Esophagus muscularis mucosa (tissue), 4 donors: ENCODE measurements around the gene TBC1D10B. TPM values are rescaled to one million over a fixed set of nuclear protein-coding genes. Genes with fewer than 3 reads are reported as not detected.
A peak's percentile ranks its signal among the peaks of the same experiment; 100 is the strongest.

Experiments
- DNase-seq: peaks from one replicate; pipeline ENCODE4 v3.0.0-alpha.2; 2017; ENCODE audit errors: extremely low spot score
- H3K27ac ChIP-seq, 4 donors: fragments of 200-600 bp; sonication (generic); replicated peaks in 1 of 4; 1 replicate in 3 of 4; 2 replicates in 1 of 4; pipeline ENCODE4 v1.5.1; 2016 to 2019; ENCODE audit warnings: mild to moderate bottlenecking in 1 of 4
- H3K27me3 ChIP-seq, 4 donors: fragments of 200-600 bp; sonication (generic); one replicate each; pipeline versions ENCODE4 v1.5.1 to v1.6.0; 2016 to 2019
- H3K36me3 ChIP-seq, 4 donors: fragments of 200-600 bp; sonication (generic); one replicate each; pipeline ENCODE4 v1.5.1; 2016 to 2019
- H3K4me1 ChIP-seq, 4 donors: fragments of 200-600 bp; sonication (generic); one replicate each; pipeline ENCODE4 v1.5.1; 2016 to 2019
- H3K4me3 ChIP-seq, 4 donors: fragments of 200-600 bp; sonication (generic); 1 replicate in 2 of 4; 2 replicates in 2 of 4; pipeline ENCODE4 v1.5.1; 2016 to 2019; ENCODE audit warnings: mild to moderate bottlenecking in 4 of 4, moderate library complexity in 1 of 4
- H3K9me3 ChIP-seq, 4 donors: fragments of 200-600 bp; sonication (generic); 1 replicate in 3 of 4; 2 replicates in 1 of 4; pipeline ENCODE4 v1.5.1; 2016 to 2019
- EP300 ChIP-seq: sonication (generic); formaldehyde crosslinking; IDR thresholded peaks from one replicate; pipeline ENCODE4 v1.6.1; 2017; ENCODE audit warnings: antibody characterized with exemption
- POLR2A ChIP-seq: fragments of 450-650 bp; IDR thresholded peaks from one replicate; pipeline ENCODE4 v1.6.1; 2017; ENCODE audit warnings: antibody characterized with exemption, moderate library complexity, mild to moderate bottlenecking, low read depth
- POLR2AphosphoS5 ChIP-seq, 2 donors: sonication (generic); formaldehyde crosslinking; IDR thresholded peaks; one replicate each; pipeline ENCODE4 v1.6.1; 2017; ENCODE audit warnings: antibody characterized with exemption in 2 of 2
- WGBS: methylation state at CpG from one replicate; pipeline ENCODE4 v1.1.5; 2018; 5-methylcytosine and 5-hydroxymethylcytosine counted together
- intact Hi-C: fragments of 100-400 bp; cut with DNase I; formaldehyde crosslinking; loops from one replicate; pipeline ENCODE4 v1.15.1; 2023
- total RNA-seq, 4 donors: library from RNA; depleted of rRNA; stranded (reverse); fragments of >200 nt; gene quantifications; one replicate each; pipeline versions ENCODE4 v1.1.0 to v1.2.1, GENCODE V29; 2016
- TF ChIP-seq, protein P1 (sequence below), 3 experiments: fragments of 200-600 bp in 2 of 3; fragments of 450-650 bp in 1 of 3; sonication (generic) in 2 of 3; IDR thresholded peaks; one replicate each; pipeline ENCODE4 v1.5.1; 2017 to 2019; ENCODE audit warnings: antibody characterized with exemption in 3 of 3, mild to moderate bottlenecking in 2 of 3, moderate library complexity in 1 of 3

TBC1D10B gene
- total RNA-seq, 4 donors from 2014 or later = 21.2 to 41.5 (median 29.4) TPM

DNA sequence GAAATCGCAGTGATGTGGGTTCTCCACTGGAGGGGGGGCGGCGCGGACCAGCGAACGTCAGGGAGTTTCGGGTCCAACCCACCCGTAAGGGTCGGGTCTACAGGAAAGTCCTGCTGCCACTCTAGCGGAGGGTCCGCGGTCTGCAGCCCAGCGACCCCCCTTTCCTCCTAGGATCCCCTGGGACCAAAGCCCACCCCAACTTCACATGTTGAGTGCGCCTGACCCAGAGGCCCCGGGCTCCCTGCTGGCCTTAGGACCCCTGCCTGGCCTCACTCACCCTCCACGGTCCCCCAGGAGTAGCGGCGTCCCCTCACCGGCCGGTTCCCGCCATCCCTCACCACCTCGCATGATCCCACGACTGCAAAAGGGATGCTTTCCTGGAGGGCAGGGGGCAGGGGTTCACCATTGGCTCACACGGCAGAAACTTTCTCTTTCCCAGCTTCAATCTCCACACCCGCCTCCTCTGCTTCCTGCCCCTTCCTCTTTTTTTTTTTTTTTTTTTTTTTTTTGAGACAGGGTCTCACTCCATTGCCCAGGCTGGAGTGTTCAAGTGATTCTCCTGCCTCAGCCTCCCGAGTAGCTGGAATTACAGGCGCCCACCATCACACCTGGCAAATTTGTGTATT, 9.0 kb upstream of the TBC1D10B start:
- H3K36me3 ChIP-seq = no peaks in the 10 kb centered on the region
- DNase-seq = no peak
- H3K4me3 ChIP-seq = peak overlapping the region; percentile 68 to 79 (median 71)
- H3K27ac ChIP-seq = peak overlapping the region; percentile 98 to 100 (median 99)
- no peaks in the 10 kb centered on the region for H3K27me3 ChIP-seq
- intact Hi-C loops = no loop called here
- TF ChIP-seq EP300 (no peak), POLR2A (no peak), POLR2AphosphoS5 (IDR thresholded peaks at IDR 0.05) (no peak)
- TF ChIP-seq, protein P1, sequence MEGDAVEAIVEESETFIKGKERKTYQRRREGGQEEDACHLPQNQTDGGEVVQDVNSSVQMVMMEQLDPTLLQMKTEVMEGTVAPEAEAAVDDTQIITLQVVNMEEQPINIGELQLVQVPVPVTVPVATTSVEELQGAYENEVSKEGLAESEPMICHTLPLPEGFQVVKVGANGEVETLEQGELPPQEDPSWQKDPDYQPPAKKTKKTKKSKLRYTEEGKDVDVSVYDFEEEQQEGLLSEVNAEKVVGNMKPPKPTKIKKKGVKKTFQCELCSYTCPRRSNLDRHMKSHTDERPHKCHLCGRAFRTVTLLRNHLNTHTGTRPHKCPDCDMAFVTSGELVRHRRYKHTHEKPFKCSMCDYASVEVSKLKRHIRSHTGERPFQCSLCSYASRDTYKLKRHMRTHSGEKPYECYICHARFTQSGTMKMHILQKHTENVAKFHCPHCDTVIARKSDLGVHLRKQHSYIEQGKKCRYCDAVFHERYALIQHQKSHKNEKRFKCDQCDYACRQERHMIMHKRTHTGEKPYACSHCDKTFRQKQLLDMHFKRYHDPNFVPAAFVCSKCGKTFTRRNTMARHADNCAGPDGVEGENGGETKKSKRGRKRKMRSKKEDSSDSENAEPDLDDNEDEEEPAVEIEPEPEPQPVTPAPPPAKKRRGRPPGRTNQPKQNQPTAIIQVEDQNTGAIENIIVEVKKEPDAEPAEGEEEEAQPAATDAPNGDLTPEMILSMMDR (IDR thresholded peaks at IDR 0.05) = peak in 1 of 3 experiments; percentile 4
- no peaks in the 10 kb centered on the region for H3K9me3 ChIP-seq
- peaks cover 13 to 29% (median 28%) of the 10 kb centered on the region in 4 donors for H3K4me1 ChIP-seq
- 39% methylated on average over 18 of the region's 27 CpGs for WGBS

DNA sequence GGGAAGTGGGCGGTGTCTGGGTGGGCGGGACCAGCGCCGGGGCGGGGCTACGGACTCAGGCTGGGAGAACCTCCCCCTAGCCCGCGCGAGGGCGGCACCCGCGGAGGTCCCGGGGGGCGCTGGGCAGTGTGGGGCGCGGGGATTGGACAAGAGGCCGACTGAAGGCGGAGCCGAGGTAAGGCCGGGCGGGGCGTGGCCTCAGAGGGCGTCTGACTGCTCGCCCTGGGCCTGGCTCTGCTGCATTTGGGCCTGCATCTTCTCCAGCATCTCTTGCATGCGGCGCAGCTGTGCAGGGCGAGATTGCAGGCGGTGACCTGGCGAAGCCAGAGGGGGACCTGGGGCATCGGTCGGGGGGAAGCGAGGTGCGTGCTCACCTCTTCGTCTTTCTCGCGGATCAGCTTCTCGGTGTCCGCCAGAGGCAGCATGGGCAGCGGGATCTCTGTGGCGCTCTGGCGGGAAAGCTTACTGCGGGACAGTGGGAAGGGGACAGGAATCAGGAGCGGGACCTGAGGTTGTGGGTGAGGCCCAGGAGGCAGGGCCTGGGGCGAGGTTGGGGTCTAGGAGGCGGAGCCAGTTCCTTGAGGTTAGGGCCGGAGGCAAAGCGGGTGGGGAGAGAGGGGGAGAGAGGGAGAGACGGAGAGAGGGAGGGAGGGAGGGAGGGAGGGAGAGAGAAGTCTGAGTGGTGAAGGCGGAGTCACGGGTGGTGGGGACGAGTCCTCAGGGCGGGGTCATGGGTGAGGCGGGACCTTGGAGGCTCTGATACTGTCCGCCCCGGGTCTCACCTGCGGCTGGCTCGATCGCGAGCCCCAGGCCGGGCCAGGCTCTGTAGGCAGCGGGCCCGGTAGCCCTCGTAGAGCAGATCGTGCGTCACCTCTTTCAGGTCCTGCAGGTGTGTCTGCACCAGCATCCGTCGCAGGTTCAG, 8.2 kb upstream of the TBC1D10B start:
- under 1% methylated on average over 31 of the region's 67 CpGs for WGBS
- intact Hi-C loops = no loop called here
- TF ChIP-seq EP300 = no peak
- TF ChIP-seq, protein P1 (IDR thresholded peaks at IDR 0.05) = peak in 1 of 3 experiments; percentile 24
- peak; percentile 68 to 78 for TF ChIP-seq POLR2AphosphoS5 (IDR thresholded peaks at IDR 0.05)
- TF ChIP-seq POLR2A = no peak
- peaks cover 13 to 29% (median 28%) of the 10 kb centered on the region in 4 donors for H3K4me1 ChIP-seq
- H3K9me3 ChIP-seq = no peaks in the 10 kb centered on the region
- no peaks in the 10 kb centered on the region for H3K27me3 ChIP-seq
- H3K4me3 ChIP-seq = peak overlapping the region; percentile 68 to 79 (median 71)
- no peaks in the 10 kb centered on the region for H3K36me3 ChIP-seq
- peak overlapping the region; percentile 98 to 100 (median 99) for H3K27ac ChIP-seq
- peak; percentile 100 for DNase-seq

DNA sequence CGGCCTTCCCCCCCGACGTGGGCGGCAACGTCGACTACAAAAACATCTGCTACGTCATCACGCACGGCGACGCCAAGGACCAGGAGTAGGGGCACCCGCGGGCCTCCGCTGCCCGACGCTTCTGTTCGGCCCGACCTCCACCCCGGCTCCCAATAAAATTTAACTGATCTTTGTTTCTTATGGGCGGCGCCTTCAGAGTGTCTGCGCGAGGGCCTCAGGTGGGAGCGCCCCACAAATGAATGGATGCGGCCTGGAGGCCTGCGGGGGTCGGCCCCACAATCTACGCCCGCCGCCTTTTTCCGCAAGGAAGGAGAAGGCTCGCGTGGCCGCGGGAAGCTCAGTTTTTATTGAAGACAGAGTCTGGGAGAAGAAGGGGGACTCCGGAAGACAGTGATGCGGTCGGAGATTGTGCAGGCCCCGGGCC, 7.5 kb upstream of the TBC1D10B start:
- H3K4me1 ChIP-seq = peaks cover 13 to 29% (median 28%) of the 10 kb centered on the region in 4 donors
- WGBS = 3% methylated on average over 12 of the region's 39 CpGs
- peak overlapping the region; percentile 98 to 100 (median 99) for H3K27ac ChIP-seq
- H3K4me3 ChIP-seq = peak overlapping the region; percentile 68 to 79 (median 71)
- intact Hi-C loops = no loop called here
- TF ChIP-seq EP300 (no peak), POLR2AphosphoS5 (IDR thresholded peaks at IDR 0.05) (peak; percentile 85 to 94), POLR2A (peak; percentile 70)
- DNase-seq = peak; percentile 98
- no peaks in the 10 kb centered on the region for H3K27me3 ChIP-seq
- no peaks in the 10 kb centered on the region for H3K36me3 ChIP-seq
- no peaks in the 10 kb centered on the region for H3K9me3 ChIP-seq

DNA sequence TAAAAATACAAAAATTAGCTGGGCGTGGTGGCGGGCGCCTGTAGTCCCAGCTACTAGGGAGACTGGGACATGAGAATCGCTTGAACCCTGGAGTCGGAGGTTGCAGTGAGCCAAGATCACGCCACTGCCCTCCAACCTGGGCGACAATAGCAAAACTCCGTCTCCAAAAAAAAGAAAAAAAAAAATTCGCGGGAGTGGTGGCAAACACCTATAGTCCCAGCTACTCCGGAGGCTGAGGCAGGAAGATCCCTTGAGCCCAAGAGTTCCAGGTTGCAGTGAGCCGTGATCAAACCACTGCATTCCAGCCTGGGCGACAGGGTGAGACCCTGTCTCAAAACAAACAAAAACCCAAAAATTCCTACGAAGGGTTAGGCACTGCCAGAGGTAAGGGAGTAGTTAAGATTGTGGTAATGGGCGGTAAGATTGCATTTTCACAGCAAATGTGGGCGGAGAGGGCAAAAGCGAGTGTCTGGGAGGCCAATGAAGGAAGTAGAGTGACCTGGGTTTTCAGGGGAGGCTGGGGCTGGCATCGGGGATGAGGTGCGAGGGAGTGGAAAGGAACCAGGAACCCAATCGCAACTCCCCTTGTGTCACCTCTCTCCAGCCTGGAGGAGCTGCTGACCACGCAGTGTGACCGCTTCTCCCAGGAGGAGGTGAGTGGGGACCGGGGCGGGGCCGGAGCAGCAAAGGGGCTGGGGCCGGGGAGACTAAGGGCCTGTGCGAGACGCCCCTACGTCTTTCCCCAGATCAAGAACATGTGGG, 6.9 kb upstream of the TBC1D10B start:
- no peaks in the 10 kb centered on the region for H3K9me3 ChIP-seq
- no peaks in the 10 kb centered on the region for H3K27me3 ChIP-seq
- TF ChIP-seq POLR2AphosphoS5 (IDR thresholded peaks at IDR 0.05) (no peak), EP300 (no peak), POLR2A (no peak)
- intact Hi-C loops = no loop called here
- DNase-seq = no peak
- H3K4me1 ChIP-seq = peaks cover 13 to 28% (median 27%) of the 10 kb centered on the region in 4 donors
- WGBS = 46% methylated on average over 25 of the region's 29 CpGs
- H3K4me3 ChIP-seq = peak overlapping the region; percentile 68 to 79 (median 71)
- H3K27ac ChIP-seq = peak overlapping the region; percentile 98 to 100 (median 99)
- no peaks in the 10 kb centered on the region for H3K36me3 ChIP-seq

DNA sequence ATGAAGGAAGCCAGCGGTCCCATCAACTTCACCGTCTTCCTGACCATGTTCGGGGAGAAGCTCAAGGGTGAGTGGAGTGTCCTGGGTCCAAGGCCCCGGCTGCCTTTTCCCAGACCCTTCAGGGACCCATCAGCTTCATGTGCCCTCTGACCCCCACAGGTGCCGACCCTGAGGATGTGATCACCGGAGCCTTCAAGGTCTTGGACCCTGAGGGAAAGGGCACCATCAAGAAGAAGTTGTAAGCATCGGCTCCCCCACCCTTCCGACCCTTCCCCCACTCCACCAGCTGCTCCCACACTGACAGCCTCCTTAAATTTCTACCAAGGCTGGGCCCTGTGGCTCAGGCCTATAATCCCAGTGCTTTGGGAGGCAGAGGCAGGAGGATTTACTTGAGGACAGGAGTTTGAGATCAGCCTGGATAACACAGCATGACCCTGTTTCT, 6.2 kb upstream of the TBC1D10B start:
- no peaks in the 10 kb centered on the region for H3K9me3 ChIP-seq
- no peak for DNase-seq
- H3K36me3 ChIP-seq = no peaks in the 10 kb centered on the region
- no peak overlapping the region for H3K4me3 ChIP-seq
- no peak for TF ChIP-seq POLR2AphosphoS5 (IDR thresholded peaks at IDR 0.05)
- no peak for TF ChIP-seq EP300
- no peak for TF ChIP-seq POLR2A
- TF ChIP-seq, protein P1 (IDR thresholded peaks at IDR 0.05) = no peak
- intact Hi-C loops = no loop called here
- H3K27me3 ChIP-seq = no peaks in the 10 kb centered on the region
- WGBS = 82% methylated on average over 7 of the region's 8 CpGs
- H3K4me1 ChIP-seq = peaks cover 20 to 32% (median 28%) of the 10 kb centered on the region in 4 donors
- peak overlapping the region; percentile 98 to 100 (median 99) for H3K27ac ChIP-seq
